Fibroblast of villous mesenchyme (primary cell): ENCODE data around the gene SPEF2. TPM values are rescaled to one million over a fixed set of nuclear protein-coding genes. Genes with fewer than 3 reads are reported as not detected.

Experiments
- DNase-seq: peaks from one replicate; pipeline ENCODE4 v3.0.0-alpha.2; 2010; ENCODE audit warnings: low read depth
- H3K4me3 ChIP-seq: 2 replicates; pipeline ENCODE4 v1.5.1; 2011; ENCODE audit warnings: low read depth, mild to moderate bottlenecking, low read length
- total RNA-seq: library from RNA; depleted of rRNA; stranded (reverse); fragments of >200 nt; gene quantifications from 2 replicates; pipeline ENCODE4 v1.2.3, GENCODE V29; 2012
- TF ChIP-seq, protein P1 (sequence below): IDR thresholded peaks from 2 replicates; pipeline ENCODE4 v1.5.1; 2012; ENCODE audit warnings: low read depth, mild to moderate bottlenecking, low read length; ENCODE audit not compliant: insufficient read depth

Gene SPEF2
- total RNA-seq, 1 donor, result 4.3 TPM

DNA sequence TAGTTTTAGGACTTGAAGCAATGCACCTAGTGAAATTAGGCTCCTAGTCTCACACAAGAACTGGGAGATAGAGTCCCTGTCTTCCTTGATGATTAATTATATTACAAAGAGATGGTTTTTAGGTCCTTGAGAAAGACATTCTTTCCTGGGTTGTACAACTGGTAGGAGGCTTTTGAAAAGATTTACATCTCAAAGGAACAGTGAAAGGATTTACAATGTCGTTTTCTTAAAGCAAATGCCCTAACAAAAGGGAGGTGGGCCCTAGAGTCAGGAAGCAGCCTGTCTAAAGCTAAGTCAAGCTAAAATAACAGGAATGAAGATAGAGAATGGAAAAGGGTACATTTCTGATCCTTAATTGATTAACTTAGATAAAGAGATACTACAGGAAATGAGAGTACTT is 136.8 kb downstream of the SPEF2 start:
- TF ChIP-seq, protein P1, sequence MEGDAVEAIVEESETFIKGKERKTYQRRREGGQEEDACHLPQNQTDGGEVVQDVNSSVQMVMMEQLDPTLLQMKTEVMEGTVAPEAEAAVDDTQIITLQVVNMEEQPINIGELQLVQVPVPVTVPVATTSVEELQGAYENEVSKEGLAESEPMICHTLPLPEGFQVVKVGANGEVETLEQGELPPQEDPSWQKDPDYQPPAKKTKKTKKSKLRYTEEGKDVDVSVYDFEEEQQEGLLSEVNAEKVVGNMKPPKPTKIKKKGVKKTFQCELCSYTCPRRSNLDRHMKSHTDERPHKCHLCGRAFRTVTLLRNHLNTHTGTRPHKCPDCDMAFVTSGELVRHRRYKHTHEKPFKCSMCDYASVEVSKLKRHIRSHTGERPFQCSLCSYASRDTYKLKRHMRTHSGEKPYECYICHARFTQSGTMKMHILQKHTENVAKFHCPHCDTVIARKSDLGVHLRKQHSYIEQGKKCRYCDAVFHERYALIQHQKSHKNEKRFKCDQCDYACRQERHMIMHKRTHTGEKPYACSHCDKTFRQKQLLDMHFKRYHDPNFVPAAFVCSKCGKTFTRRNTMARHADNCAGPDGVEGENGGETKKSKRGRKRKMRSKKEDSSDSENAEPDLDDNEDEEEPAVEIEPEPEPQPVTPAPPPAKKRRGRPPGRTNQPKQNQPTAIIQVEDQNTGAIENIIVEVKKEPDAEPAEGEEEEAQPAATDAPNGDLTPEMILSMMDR, result no peak
- DNase-seq, result no peak
- no peak overlapping the region for H3K4me3 ChIP-seq

- no peak overlapping the region for H3K4me3 ChIP-seq
- TF ChIP-seq, protein P1, result no peak
- no peak for DNase-seq
Measured at GRCh38 chr5:35755966-35756365, 138.3 kb downstream of the SPEF2 start.

- no peak for DNase-seq
- H3K4me3 ChIP-seq, result no peak overlapping the region
- TF ChIP-seq, protein P1, result no peak
Measured at GRCh38 chr5:35758151-35758724, 140.6 kb downstream of the SPEF2 start.

DNA sequence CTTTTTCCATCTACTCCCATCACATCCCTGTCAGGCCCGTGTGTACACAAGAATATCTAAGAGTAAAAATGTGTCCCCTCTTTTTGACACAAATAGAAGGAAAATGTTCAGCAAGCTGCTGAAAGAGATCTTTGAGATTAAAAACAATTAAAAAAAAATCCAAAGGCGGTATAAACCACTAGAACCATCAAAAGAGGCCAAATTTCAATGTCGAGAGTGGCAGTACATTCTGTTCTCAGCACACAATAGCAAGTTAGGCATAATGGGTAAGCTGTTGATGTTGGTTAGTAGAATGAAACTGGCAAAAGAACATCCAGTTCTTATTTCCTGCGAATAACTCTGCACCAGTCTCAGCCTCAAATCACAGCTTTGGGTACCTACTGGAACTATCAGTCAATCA is 143.9 kb downstream of the SPEF2 start:
- TF ChIP-seq, protein P1, result no peak
- no peak overlapping the region for H3K4me3 ChIP-seq
- DNase-seq, result no peak

DNA sequence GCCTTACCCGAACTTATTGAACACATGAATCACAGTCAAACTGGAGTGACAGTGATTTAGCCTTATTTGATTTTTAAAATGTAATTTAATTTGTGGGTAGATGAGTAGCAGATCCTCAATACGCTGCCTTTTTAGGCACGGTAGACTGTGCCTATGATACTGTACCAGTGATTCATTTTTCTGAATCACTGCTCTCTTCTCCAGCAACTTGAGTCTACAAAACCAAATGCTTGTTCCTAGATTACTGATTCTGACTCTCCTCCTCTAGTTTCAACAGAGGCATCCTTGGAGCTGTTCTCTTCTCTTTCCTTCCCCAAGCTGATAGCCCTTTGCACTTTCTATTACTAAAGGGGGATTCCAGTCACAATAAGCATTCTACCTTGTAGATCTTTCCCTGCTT is 144.7 kb downstream of the SPEF2 start:
- DNase-seq, result no peak
- TF ChIP-seq, protein P1, result no peak
- H3K4me3 ChIP-seq, result no peak overlapping the region

GRCh38 chr5:35765921-35766320 is 148.3 kb downstream of the SPEF2 start:
- TF ChIP-seq, protein P1, result no peak
- DNase-seq, result peak; percentile 66
- no peak overlapping the region for H3K4me3 ChIP-seq

- peak; percentile 95 for DNase-seq
- H3K4me3 ChIP-seq, result no peak overlapping the region
- TF ChIP-seq, protein P1, result no peak
Measured at GRCh38 chr5:35771300-35771699, 153.6 kb downstream of the SPEF2 start.
